K562 (cell line): ENCODE measurements around the gene CCDC87. TPM values are rescaled to one million over a fixed set of nuclear protein-coding genes. Genes with fewer than 3 reads are reported as not detected.

ENCODE experiments used
- CGGBP1 ChIP-seq: fragments of 250-450 bp; sonication (Bioruptor Pico); IDR thresholded peaks from 2 replicates; pipeline ENCODE4 v1.9.0; 2021; ENCODE audit warnings: mild to moderate bottlenecking
- CHD7 ChIP-seq: fragments of 200-600 bp; sonication (generic); IDR thresholded peaks from one replicate; pipeline ENCODE4 v1.6.1; 2012; ENCODE audit warnings: mild to moderate bottlenecking, low read depth, low read length, inconsistent platforms
- KAT2B ChIP-seq: IDR thresholded peaks from one replicate; pipeline ENCODE4 v1.6.1; 2012; ENCODE audit warnings: low read depth, mild to moderate bottlenecking, control low read depth, inconsistent platforms, low read length, moderate library complexity
- KDM1A ChIP-seq, 2 experiments: fragments of 450-650 bp; IDR thresholded peaks; 2 replicates each; pipeline ENCODE4 v1.6.1; 2016; ENCODE audit warnings: mild to moderate bottlenecking in 2 of 2
- KLF16 ChIP-seq: IDR thresholded peaks from 2 replicates; pipeline ENCODE4 v1.6.1; 2016; ENCODE audit warnings: antibody characterized with exemption
- NCOA2 ChIP-seq, 2 experiments: fragments of 450-650 bp; IDR thresholded peaks; 2 replicates each; pipeline ENCODE4 v1.6.1; 2018; ENCODE audit warnings: mild to moderate bottlenecking in 2 of 2, moderate library complexity in 1 of 2; ENCODE audit not compliant: partially characterized antibody in 2 of 2
- NKRF ChIP-seq: fragments of 450-650 bp; IDR thresholded peaks from 2 replicates; pipeline ENCODE4 v1.6.1; 2016; ENCODE audit warnings: borderline replicate concordance
- RBM17 ChIP-seq: fragments of 200-400 bp; formaldehyde crosslinking; IDR thresholded peaks from 2 replicates; pipeline ENCODE4 v1.6.1; 2017; ENCODE audit warnings: low read depth, mild to moderate bottlenecking, low read length, borderline replicate concordance
- TCF7 ChIP-seq: sonication (generic); IDR thresholded peaks from 2 replicates; pipeline ENCODE4 v1.6.1; 2016; ENCODE audit warnings: antibody characterized with exemption, borderline replicate concordance
- ZBTB8A ChIP-seq: fragments of 450-650 bp; IDR thresholded peaks from 2 replicates; pipeline ENCODE4 v1.6.1; 2018; ENCODE audit warnings: mild to moderate bottlenecking, moderate library complexity; ENCODE audit not compliant: partially characterized antibody
- ZNF707 ChIP-seq: fragments of 250-450 bp; sonication (Bioruptor Pico); conservative IDR thresholded peaks from 2 replicates; pipeline ENCODE4 v1.8.0; 2022; ENCODE audit warnings: inconsistent platforms, mild to moderate bottlenecking, moderate library complexity
- polyA plus RNA-seq, 8 experiments: library from polyadenylated mRNA; depleted of rRNA in 4 of 8; stranded (reverse) in 5 of 8; unstranded in 3 of 8; fragments of >200 nt; fragmentation: Nextera tagmentation in 2 of 8; fragmentation: Illumina TruSeq in 1 of 8; extraction: Ambion mirVana in 2 of 8; extraction: Trizol in 1 of 8; gene quantifications; 2 replicates each; pipeline versions ENCODE4 v1.2.1 to v1.2.3, GENCODE V29; 2011 to 2014; ENCODE audit warnings: inconsistent platforms in 1 of 8, missing spikeins in 1 of 8
- total RNA-seq, 7 experiments: library from RNA; depleted of rRNA in 6 of 7; stranded (reverse); fragments of >200 nt in 6 of 7; fragmentation: Illumina TruSeq in 2 of 7; extraction: Trizol in 2 of 7; gene quantifications; 2 replicates each; pipeline versions ENCODE4 v1.2.1 to v1.2.3, GENCODE V29; 2011 to 2021; ENCODE audit warnings: low replicate concordance in 1 of 7

The CCDC87 gene
- total and polyA plus RNA-seq, 9 of the 15 experiments (the other 6 are each of a cell fraction or from before 2014, with no cell fraction given), result 0.03 to 0.44 (median 0.15) TPM; not detected in 1

- no peak for TF ChIP-seq CHD7
- no peak; a peak in 1 of 4 replicates for TF ChIP-seq KDM1A (IDR thresholded peaks at IDR 0.05)
- TF ChIP-seq TCF7, result no peak; the same call in 1 of the 2 replicates
- TF ChIP-seq ZNF707 (CRISPR knock-in tag), result no peak
- TF ChIP-seq KAT2B, result no peak
- peak; percentile 72; the same call in 1 of the 2 replicates for TF ChIP-seq NKRF
- no peak for TF ChIP-seq NCOA2 (IDR thresholded peaks at IDR 0.05; ENCODE audit: partially characterized antibody in 2 of 2)
- TF ChIP-seq ZBTB8A, result no peak
- TF ChIP-seq CGGBP1 (CRISPR knock-in tag), result no peak; the same call in 1 of the 2 replicates
- no peak for TF ChIP-seq RBM17
- TF ChIP-seq KLF16, result no peak
Observed at GRCh38 chr11:66616379-66617154, 23.7 kb upstream of the CCDC87 start, which contains the start of gene RBM14 (continued).
